Parathyroid adenoma (tissue), 2 donors: ENCODE data around the gene PACC1.
"Not testable (repeated sequence)": the region's sequence is repeated elsewhere in the genome, so short reads cannot be mapped to it uniquely, and the experiment has no call there.

Source experiments
- H2AFZ ChIP-seq: fragments of 300-600 bp; sonication (generic); one replicate; pipeline ENCODE4 v1.7.0; 2017; ENCODE audit warnings: antibody characterized with exemption, mild to moderate bottlenecking
- H3K27ac ChIP-seq: fragments of 300-600 bp; sonication (generic); one replicate; pipeline ENCODE4 v1.7.0; 2017
- H3K27me3 ChIP-seq: fragments of 300-600 bp; sonication (generic); one replicate; pipeline ENCODE4 v1.7.0; 2017; ENCODE audit warnings: low read length; ENCODE audit not compliant: control insufficient read depth, insufficient read depth
- H3K36me3 ChIP-seq: fragments of 300-600 bp; sonication (generic); one replicate; pipeline ENCODE4 v1.7.0; 2017; ENCODE audit warnings: low read length; ENCODE audit not compliant: control insufficient read depth, insufficient read depth
- H3K4me1 ChIP-seq: fragments of 300-600 bp; sonication (generic); one replicate; pipeline ENCODE4 v1.7.0; 2017; ENCODE audit warnings: control low read depth
- H3K4me2 ChIP-seq: fragments of 300-600 bp; sonication (generic); one replicate; pipeline ENCODE4 v1.7.0; 2017; ENCODE audit warnings: low read length
- H3K4me3 ChIP-seq: fragments of 300-600 bp; sonication (generic); one replicate; pipeline ENCODE4 v1.7.0; 2017; ENCODE audit warnings: low read depth, low read length
- H3K79me2 ChIP-seq: fragments of 300-600 bp; sonication (generic); one replicate; pipeline ENCODE4 v1.7.0; 2017; ENCODE audit warnings: control low read depth
- H3K9ac ChIP-seq: fragments of 300-600 bp; sonication (generic); one replicate; pipeline ENCODE4 v1.7.0; 2017; ENCODE audit warnings: mild to moderate bottlenecking
- H3K9me3 ChIP-seq: fragments of 300-600 bp; sonication (generic); one replicate; pipeline ENCODE4 v1.7.0; 2017; ENCODE audit warnings: low read length; ENCODE audit not compliant: control insufficient read depth
- TF ChIP-seq, protein P1 (sequence below): fragments of 300-600 bp; sonication (generic); IDR thresholded peaks from one replicate; pipeline ENCODE4 v1.7.0; 2017; ENCODE audit warnings: antibody characterized with exemption, mild to moderate bottlenecking
- donor health status: primary hyperparathyroidism.

Gene PACC1

GRCh38 chr1:212401838-212402582 lies 12.7 kb downstream of the PACC1 start:
- no peak overlapping the region for H3K4me2 ChIP-seq

GRCh38 chr1:212401042-212401441 lies 13.6 kb downstream of the PACC1 start:
- Histone ChIP-seq H3K9ac (no peak overlapping the region), H3K4me3 (no peak overlapping the region), H3K79me2 (no peaks in the 10 kb centered on the region), H3K27ac (no peak overlapping the region), H3K36me3 (no peaks in the 10 kb centered on the region), H3K27me3 (no peaks in the 10 kb centered on the region), H3K9me3 (no peaks in the 10 kb centered on the region), H2AFZ (no peak overlapping the region), H3K4me1 (no peaks in the 10 kb centered on the region), H3K4me2 (no peak overlapping the region)
- TF ChIP-seq, protein P1, sequence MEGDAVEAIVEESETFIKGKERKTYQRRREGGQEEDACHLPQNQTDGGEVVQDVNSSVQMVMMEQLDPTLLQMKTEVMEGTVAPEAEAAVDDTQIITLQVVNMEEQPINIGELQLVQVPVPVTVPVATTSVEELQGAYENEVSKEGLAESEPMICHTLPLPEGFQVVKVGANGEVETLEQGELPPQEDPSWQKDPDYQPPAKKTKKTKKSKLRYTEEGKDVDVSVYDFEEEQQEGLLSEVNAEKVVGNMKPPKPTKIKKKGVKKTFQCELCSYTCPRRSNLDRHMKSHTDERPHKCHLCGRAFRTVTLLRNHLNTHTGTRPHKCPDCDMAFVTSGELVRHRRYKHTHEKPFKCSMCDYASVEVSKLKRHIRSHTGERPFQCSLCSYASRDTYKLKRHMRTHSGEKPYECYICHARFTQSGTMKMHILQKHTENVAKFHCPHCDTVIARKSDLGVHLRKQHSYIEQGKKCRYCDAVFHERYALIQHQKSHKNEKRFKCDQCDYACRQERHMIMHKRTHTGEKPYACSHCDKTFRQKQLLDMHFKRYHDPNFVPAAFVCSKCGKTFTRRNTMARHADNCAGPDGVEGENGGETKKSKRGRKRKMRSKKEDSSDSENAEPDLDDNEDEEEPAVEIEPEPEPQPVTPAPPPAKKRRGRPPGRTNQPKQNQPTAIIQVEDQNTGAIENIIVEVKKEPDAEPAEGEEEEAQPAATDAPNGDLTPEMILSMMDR: no peak

More at GRCh38 chr1:212401838-212402582, 12.7 kb downstream of the PACC1 start:
- Histone ChIP-seq H2AFZ (no peak overlapping the region), H3K4me3 (no peak overlapping the region), H3K9me3 (no peaks in the 10 kb centered on the region), H3K79me2 (no peaks in the 10 kb centered on the region), H3K27me3 (no peaks in the 10 kb centered on the region), H3K4me1 (no peaks in the 10 kb centered on the region), H3K36me3 (no peaks in the 10 kb centered on the region), H3K27ac (no peak overlapping the region), H3K9ac (no peak overlapping the region)
- TF ChIP-seq, protein P1: no peak

DNA sequence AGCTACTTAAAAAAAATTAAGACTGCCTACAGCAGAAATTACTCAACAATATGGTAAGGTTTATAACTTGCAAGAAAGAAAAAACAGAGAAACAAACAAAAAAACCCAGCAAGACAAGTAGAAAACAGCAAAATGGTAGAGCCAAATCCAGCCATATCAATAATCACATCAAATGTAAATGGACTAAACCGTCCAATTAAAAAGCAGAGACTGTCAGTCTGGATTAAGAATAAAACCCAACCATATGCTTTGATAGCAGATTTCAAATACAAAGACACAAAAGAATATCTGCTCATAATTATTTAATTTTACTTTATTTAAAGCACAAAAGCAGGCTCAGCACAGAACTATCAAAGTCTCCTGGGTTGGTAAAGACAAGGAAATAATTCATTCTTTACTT lies 17.5 kb downstream of the PACC1 start:
- Histone ChIP-seq H3K36me3 (no peaks in the 10 kb centered on the region), H2AFZ (no peak overlapping the region), H3K9me3 (no peaks in the 10 kb centered on the region)

DNA sequence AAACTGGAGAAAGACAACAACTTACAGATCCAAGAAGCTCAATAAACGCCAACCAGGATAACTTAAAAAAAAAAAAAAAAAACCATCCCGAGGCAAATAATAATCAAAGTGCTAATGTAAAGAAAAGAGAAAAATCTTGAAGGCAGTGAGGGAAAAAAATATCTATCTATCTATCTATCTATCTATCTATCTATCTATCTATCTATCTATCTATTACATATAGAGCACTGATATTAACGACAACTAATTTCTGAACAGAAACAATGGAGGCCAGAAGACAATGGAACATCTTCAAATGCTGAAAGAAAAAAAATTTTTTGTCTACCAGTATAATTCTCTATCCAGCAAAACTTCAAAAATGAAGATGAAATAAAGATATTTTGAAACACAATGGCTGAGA lies 18.0 kb downstream of the PACC1 start:
- Histone ChIP-seq H3K4me1 (no peaks in the 10 kb centered on the region), H3K9ac (no peak overlapping the region), H3K27me3 (no peaks in the 10 kb centered on the region), H3K4me2 (no peak overlapping the region), H3K9me3 (no peaks in the 10 kb centered on the region), H3K4me3 (no peak overlapping the region), H2AFZ (no peak overlapping the region), H3K79me2 (no peaks in the 10 kb centered on the region), H3K36me3 (no peaks in the 10 kb centered on the region), H3K27ac (no peak overlapping the region)
- TF ChIP-seq, protein P1: no peak

More for the DNA sequence above, 17.5 kb downstream of the PACC1 start:
- no peak overlapping the region for H3K27ac ChIP-seq
- no peaks in the 10 kb centered on the region for H3K27me3 ChIP-seq
- TF ChIP-seq, protein P1: no peak
- no peak overlapping the region for H3K4me3 ChIP-seq
- no peak overlapping the region for H3K4me2 ChIP-seq
- H3K4me1 ChIP-seq: no peaks in the 10 kb centered on the region
- no peak overlapping the region for H3K9ac ChIP-seq
- H3K79me2 ChIP-seq: no peaks in the 10 kb centered on the region

GRCh38 chr1:212395678-212396437 lies 18.8 kb downstream of the PACC1 start:
- H3K9ac ChIP-seq: not testable (repeated sequence)

More at GRCh38 chr1:212395678-212396437, 18.8 kb downstream of the PACC1 start:
- H3K27ac ChIP-seq, H3K27me3 ChIP-seq, H3K9me3 ChIP-seq, H3K4me3 ChIP-seq, H3K4me2 ChIP-seq, H2AFZ ChIP-seq, H3K79me2 ChIP-seq, H3K36me3 ChIP-seq, H3K4me1 ChIP-seq: not testable (repeated sequence)
